Neural cell (in vitro differentiated cells): ENCODE measurements around the gene PELI2. TPM values are rescaled to one million over a fixed set of nuclear protein-coding genes. Genes with fewer than 3 reads are reported as not detected.

Source experiments
- H2AFZ ChIP-seq: fragments of 200-600, 300-800 bp; sonication (generic), shearing (Covaris generic); 2 replicates; pipeline ENCODE4 v1.6.0; 2014; ENCODE audit warnings: low read depth, mild to moderate bottlenecking, antibody characterized with exemption, low read length, moderate library complexity
- H3F3A ChIP-seq: fragments of 200-600 bp; shearing (Covaris generic); 2 replicates; pipeline ENCODE4 v1.6.1; 2016; ENCODE audit warnings: mild to moderate bottlenecking, moderate library complexity, mixed read lengths, antibody characterized with exemption, low read length; ENCODE audit not compliant: insufficient read depth, poor library complexity, severe bottlenecking
- H3K27ac ChIP-seq: fragments of 200-600, 300-800 bp; sonication (generic), shearing (Covaris generic); 2 replicates; pipeline ENCODE4 v1.5.1; 2014; ENCODE audit warnings: mild to moderate bottlenecking, low read length, moderate library complexity
- H3K27me3 ChIP-seq: fragments of 300-800, 200-600 bp; sonication (generic), shearing (Covaris generic); 2 replicates; pipeline ENCODE4 v1.6.0; 2014; ENCODE audit warnings: mild to moderate bottlenecking, low read depth, low read length, moderate library complexity; ENCODE audit not compliant: insufficient read depth
- H3K36me3 ChIP-seq: fragments of 300-800, 200-600 bp; sonication (generic), shearing (Covaris generic); 2 replicates; pipeline ENCODE4 v1.5.1; 2014; ENCODE audit warnings: mild to moderate bottlenecking, antibody characterized with exemption, low read length, moderate library complexity; ENCODE audit not compliant: insufficient read depth
- H3K4me2 ChIP-seq: fragments of 300-800, 200-600 bp; sonication (generic), shearing (Covaris generic); 2 replicates; pipeline ENCODE4 v1.6.0; 2014; ENCODE audit warnings: mild to moderate bottlenecking, low read length
- H3K4me3 ChIP-seq: fragments of 300-800, 200-600 bp; sonication (generic), shearing (Covaris generic); 2 replicates; pipeline ENCODE4 v1.5.1; 2014; ENCODE audit warnings: mild to moderate bottlenecking, low read length, moderate library complexity
- H3K79me2 ChIP-seq: fragments of 200-600 bp; shearing (Covaris generic); replicated peaks from 2 replicates; pipeline ENCODE4 v1.6.0; 2014; ENCODE audit warnings: mild to moderate bottlenecking, low read length, moderate library complexity; ENCODE audit not compliant: insufficient read depth
- H3K9ac ChIP-seq: fragments of 300-800, 200-600 bp; sonication (generic), shearing (Covaris generic); 2 replicates; pipeline ENCODE4 v1.6.1; 2016; ENCODE audit warnings: mild to moderate bottlenecking, low read length, mixed read lengths
- H3K9me2 ChIP-seq: fragments of 200-600 bp; shearing (Covaris generic); 2 replicates; pipeline ENCODE4 v1.6.1; 2016; ENCODE audit warnings: mild to moderate bottlenecking, low read length, mixed read lengths; ENCODE audit not compliant: insufficient read depth
- H3K9me3 ChIP-seq: fragments of 200-600, 300-800 bp; sonication (generic), shearing (Covaris generic); 2 replicates; pipeline ENCODE4 v1.6.1; 2016; ENCODE audit warnings: mild to moderate bottlenecking, mixed run types, low read length, moderate library complexity, mixed read lengths
- H4K20me1 ChIP-seq: fragments of 200-600 bp; shearing (Covaris generic); 2 replicates; pipeline ENCODE4 v1.6.1; 2016; ENCODE audit warnings: mild to moderate bottlenecking, mixed run types; ENCODE audit not compliant: insufficient read depth
- CTCF ChIP-seq: fragments of 450-650 bp; IDR thresholded peaks from 2 replicates; pipeline ENCODE4 v1.5.1; 2014; ENCODE audit warnings: antibody characterized with exemption, mild to moderate bottlenecking, moderate library complexity; ENCODE audit not compliant: poor library complexity, severe bottlenecking
- EP300 ChIP-seq: fragments of 450-650 bp; conservative IDR thresholded peaks from 2 replicates; pipeline ENCODE4 v1.6.1; 2014; ENCODE audit warnings: antibody characterized with exemption, mild to moderate bottlenecking, moderate library complexity; ENCODE audit not compliant: poor library complexity, severe bottlenecking
- EZH2 ChIP-seq: fragments of 200-600, 300-800 bp; shearing (Covaris generic), sonication (generic); IDR thresholded peaks from 2 replicates; pipeline ENCODE4 v1.6.1; 2014; ENCODE audit warnings: antibody characterized with exemption, low read length, borderline replicate concordance, mild to moderate bottlenecking; ENCODE audit not compliant: insufficient read depth, poor library complexity, severe bottlenecking
- MXI1 ChIP-seq: fragments of 450-650 bp; conservative IDR thresholded peaks from 2 replicates; pipeline ENCODE4 v1.6.1; 2014; ENCODE audit warnings: antibody characterized with exemption, mild to moderate bottlenecking; ENCODE audit not compliant: poor library complexity, severe bottlenecking
- POLR2AphosphoS5 ChIP-seq: IDR thresholded peaks from 2 replicates; pipeline ENCODE4 v1.6.1; 2012
- RAD21 ChIP-seq: fragments of 450-650 bp; conservative IDR thresholded peaks from 2 replicates; pipeline ENCODE4 v1.6.1; 2014; ENCODE audit warnings: antibody characterized with exemption, mild to moderate bottlenecking, moderate library complexity
- SMC3 ChIP-seq: fragments of 450-650 bp; conservative IDR thresholded peaks from 2 replicates; pipeline ENCODE4 v1.6.1; 2014; ENCODE audit warnings: antibody characterized with exemption, mild to moderate bottlenecking, moderate library complexity; ENCODE audit not compliant: poor library complexity
- TAF1 ChIP-seq: IDR thresholded peaks from 2 replicates; pipeline ENCODE4 v1.6.1; 2012; ENCODE audit warnings: low read depth
- polyA plus RNA-seq: library from polyadenylated mRNA; depleted of rRNA; stranded (reverse); fragments of >200 nt; gene quantifications from 2 replicates; pipeline ENCODE4 v1.2.3, GENCODE V29; 2014
- TF ChIP-seq, protein P1 (sequence below): IDR thresholded peaks from 2 replicates; pipeline ENCODE4 v1.6.1; 2012; ENCODE audit warnings: borderline replicate concordance

Gene PELI2
- polyA plus RNA-seq, 1 donor from 2014 or later: 5.3 TPM

DNA sequence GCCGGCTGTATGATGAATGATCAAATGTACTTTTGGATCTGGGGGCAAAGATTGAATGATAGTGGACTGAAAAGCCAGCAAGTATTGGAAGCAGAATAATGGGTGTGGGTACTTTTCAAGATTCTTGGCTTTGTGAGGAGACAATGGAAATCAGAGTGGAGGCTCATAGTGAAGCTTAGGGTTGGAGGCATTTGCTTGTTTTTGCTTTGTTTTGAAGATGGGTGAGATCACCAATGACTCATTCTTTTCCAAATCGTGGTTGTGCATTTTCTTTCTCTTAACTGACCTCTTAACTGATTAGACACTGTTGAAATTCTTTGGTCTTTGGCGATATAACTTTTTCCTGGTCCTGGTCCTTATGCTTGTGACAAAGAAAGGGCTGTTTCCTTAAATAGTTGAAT, 54.4 kb downstream of the PELI2 start:
- no peak overlapping the region for H3K9ac ChIP-seq
- no peak overlapping the region for H2AFZ ChIP-seq
- no peak overlapping the region for H3K4me2 ChIP-seq
- H3K9me3 ChIP-seq: no peaks in the 10 kb centered on the region
- no peaks in the 10 kb centered on the region for H3K36me3 ChIP-seq
- TF ChIP-seq POLR2AphosphoS5 (no peak), TAF1 (no peak), MXI1 (no peak), EP300 (no peak)
- H3K4me3 ChIP-seq: no peak overlapping the region
- H3K79me2 ChIP-seq: peaks cover 74% of the 10 kb centered on the region
- no peaks in the 10 kb centered on the region for H3F3A ChIP-seq
- H3K27me3 ChIP-seq: no peaks in the 10 kb centered on the region
- no peaks in the 10 kb centered on the region for H3K9me2 ChIP-seq
- no peaks in the 10 kb centered on the region for H4K20me1 ChIP-seq
- no peak overlapping the region for H3K27ac ChIP-seq

DNA sequence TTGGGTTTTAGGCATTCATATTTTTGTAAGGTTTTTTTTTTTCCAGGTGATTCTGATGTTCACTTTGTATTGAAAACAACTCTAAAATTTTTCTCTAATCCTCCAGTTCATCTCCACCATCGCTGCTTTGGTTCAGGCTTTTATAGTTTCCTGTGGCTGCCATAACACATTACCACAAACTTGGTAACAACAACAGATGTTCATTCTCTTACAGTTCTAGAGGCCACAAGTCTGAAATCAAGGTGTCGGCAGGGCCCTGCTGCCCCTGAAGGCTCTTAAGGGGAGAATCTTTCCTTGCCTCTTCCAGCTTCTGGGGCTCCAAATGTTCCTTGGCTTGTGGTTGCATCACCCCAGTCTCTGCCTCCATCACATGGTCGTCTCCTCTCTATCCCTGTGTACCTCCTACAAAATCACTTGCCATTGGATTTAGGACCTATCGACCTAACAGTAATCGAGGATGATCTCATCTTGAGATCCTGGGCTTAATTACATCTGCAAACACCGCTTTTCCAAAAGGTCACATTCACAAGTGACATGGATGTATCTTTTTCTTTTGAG, 55.2 kb downstream of the PELI2 start:
- H3K4me2 ChIP-seq: no peak overlapping the region
- H3K9me3 ChIP-seq: no peaks in the 10 kb centered on the region
- TF ChIP-seq CTCF (no peak), TAF1 (no peak), EP300 (no peak), POLR2AphosphoS5 (no peak), SMC3 (no peak), EZH2 (no peak), RAD21 (no peak), MXI1 (no peak)
- TF ChIP-seq, protein P1, sequence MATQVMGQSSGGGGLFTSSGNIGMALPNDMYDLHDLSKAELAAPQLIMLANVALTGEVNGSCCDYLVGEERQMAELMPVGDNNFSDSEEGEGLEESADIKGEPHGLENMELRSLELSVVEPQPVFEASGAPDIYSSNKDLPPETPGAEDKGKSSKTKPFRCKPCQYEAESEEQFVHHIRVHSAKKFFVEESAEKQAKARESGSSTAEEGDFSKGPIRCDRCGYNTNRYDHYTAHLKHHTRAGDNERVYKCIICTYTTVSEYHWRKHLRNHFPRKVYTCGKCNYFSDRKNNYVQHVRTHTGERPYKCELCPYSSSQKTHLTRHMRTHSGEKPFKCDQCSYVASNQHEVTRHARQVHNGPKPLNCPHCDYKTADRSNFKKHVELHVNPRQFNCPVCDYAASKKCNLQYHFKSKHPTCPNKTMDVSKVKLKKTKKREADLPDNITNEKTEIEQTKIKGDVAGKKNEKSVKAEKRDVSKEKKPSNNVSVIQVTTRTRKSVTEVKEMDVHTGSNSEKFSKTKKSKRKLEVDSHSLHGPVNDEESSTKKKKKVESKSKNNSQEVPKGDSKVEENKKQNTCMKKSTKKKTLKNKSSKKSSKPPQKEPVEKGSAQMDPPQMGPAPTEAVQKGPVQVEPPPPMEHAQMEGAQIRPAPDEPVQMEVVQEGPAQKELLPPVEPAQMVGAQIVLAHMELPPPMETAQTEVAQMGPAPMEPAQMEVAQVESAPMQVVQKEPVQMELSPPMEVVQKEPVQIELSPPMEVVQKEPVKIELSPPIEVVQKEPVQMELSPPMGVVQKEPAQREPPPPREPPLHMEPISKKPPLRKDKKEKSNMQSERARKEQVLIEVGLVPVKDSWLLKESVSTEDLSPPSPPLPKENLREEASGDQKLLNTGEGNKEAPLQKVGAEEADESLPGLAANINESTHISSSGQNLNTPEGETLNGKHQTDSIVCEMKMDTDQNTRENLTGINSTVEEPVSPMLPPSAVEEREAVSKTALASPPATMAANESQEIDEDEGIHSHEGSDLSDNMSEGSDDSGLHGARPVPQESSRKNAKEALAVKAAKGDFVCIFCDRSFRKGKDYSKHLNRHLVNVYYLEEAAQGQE: no peak
- no peaks in the 10 kb centered on the region for H4K20me1 ChIP-seq
- no peaks in the 10 kb centered on the region for H3F3A ChIP-seq
- H3K36me3 ChIP-seq: no peaks in the 10 kb centered on the region
- peaks cover 66% of the 10 kb centered on the region for H3K79me2 ChIP-seq
- H3K27me3 ChIP-seq: no peaks in the 10 kb centered on the region
- H3K9me2 ChIP-seq: no peaks in the 10 kb centered on the region
- no peak overlapping the region for H3K4me3 ChIP-seq
- H3K27ac ChIP-seq: no peak overlapping the region
- H2AFZ ChIP-seq: no peak overlapping the region
- no peak overlapping the region for H3K9ac ChIP-seq
